Activated CD4-positive, alpha-beta T cell treated with anti-CD3 and anti-CD28 coated beads, Interleukin-2, amount 50 U/mL, for 48 hours (primary cell): Measurements from ENCODE around the gene RASGRF1.
"Not testable (repeated sequence)": the region's sequence is repeated elsewhere in the genome, so short reads cannot be mapped to it uniquely, and the experiment has no call there.

ENCODE experiments used
- DNase-seq, 2 experiments: peaks; one replicate each; pipeline ENCODE4 v3.0.0-alpha.2; 2020

The RASGRF1 gene

DNA sequence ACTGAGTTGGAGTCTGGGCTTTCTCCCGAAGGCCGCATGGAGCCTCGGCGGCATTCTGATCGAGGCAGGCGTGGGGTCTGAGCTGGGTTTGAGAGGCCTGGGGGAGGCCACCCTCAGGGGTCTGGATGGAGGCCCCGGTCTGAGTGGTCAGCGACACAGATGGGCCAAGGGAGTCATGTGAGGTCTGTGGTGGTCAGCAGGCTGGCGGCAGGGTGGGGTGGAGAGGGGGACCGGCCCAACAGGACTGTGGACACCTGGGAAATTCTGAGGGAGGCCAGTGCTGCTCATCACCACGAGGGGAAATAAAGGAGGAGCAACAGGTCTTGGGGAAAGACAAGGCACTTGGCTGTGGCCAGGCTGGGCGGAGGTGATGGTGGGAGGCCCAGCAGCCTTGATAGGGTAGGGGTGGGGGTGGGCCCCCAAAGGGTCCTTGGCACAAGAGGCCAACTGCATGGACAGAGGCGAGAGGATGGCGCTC, 161.9 kb downstream of the RASGRF1 start:
- DNase-seq, result no peak

DNA sequence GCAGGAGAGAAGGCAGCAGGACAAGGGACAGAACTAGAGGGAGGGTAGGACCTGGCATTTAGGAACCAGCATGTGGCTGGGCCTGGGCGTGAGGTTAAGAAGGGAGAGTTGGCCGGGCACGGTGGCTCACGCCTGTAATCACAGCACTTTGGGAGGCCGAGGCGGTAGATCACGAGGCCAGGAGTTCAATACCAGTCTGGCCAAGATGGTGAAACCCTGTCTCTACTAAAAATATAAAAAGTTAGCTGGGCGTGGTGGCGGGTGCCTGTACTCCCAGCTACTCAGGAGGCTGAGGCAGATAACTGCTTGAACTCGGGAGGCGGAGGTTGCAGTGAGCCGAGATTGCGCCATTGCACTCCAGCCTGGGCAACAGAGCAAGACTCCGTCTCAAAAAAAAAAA, 162.4 kb downstream of the RASGRF1 start:
- not testable (repeated sequence) for DNase-seq

DNA sequence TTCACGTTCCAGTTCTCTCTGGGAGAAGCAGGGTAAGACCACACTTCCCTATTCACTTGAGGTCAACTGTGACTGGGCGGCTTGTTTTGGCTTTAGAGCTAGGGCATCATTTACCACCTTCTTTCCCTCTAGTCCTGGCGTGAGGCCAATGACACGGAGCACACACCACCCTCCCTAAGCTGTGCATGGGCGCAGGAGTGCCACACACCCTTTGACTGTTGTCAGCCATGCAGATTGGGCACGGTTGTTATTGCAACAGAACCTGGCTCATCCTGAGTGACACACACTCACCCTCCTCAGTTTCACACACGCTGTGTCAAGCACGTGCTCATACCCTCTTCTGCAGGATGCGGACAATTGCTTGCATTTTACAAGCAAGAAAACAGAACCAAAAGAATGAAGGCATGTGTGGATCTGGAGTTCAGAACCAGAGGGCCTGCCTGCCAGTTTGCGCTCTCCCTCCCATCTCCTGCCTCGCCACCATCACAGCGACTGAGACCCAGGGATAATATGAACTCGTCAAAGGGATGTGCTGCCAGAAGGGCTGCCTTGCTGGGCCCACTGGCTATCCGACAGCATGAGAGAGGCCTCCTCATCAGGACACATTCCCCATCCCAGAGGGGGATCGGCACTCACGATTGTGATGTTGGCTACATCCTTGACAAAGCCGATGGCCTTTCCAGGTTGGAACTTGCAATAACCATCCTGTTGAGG, 163.3 kb downstream of the RASGRF1 start:
- no peak for DNase-seq

DNA sequence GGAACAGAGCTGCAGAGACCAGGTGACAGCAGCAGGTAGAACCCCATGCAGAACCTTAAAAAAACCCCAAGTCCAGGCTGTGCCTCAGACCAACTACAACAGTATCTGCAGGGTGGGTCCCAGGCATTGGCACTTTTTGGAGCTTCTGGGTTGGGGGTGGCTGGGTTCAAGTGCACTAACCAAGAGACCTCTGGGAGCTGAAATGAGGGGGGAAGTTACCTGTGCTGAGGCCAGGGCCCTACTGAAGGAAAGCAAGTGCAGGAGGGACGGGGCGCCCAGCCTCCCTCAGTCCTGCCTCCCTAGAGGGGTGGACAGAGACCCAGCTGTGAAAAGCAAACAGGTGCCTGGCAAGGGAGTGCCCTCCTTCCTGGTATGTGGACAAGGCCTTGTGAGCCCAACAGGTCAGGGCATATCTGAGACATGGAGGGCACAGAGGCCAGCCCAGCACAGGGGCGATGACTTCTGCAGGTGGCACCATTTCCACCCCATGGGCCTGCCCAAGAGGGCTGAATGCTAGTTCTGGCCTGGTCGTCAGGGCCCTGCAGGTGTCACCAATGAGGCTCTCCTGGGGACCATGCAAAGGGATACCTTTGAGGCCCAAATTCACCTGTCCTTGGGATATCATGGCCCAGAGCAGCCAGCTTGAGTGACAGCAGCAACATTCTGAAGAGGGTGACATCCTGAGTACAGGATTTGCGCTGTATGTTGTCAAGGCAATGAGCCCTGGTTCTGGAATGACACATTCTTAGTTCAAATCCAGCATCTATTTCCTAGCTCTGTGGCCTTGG, 164.4 kb downstream of the RASGRF1 start:
- DNase-seq, result no peak

- no peak for DNase-seq
Measured at GRCh38 chr15:78925076-78925624, 165.4 kb downstream of the RASGRF1 start.

DNA sequence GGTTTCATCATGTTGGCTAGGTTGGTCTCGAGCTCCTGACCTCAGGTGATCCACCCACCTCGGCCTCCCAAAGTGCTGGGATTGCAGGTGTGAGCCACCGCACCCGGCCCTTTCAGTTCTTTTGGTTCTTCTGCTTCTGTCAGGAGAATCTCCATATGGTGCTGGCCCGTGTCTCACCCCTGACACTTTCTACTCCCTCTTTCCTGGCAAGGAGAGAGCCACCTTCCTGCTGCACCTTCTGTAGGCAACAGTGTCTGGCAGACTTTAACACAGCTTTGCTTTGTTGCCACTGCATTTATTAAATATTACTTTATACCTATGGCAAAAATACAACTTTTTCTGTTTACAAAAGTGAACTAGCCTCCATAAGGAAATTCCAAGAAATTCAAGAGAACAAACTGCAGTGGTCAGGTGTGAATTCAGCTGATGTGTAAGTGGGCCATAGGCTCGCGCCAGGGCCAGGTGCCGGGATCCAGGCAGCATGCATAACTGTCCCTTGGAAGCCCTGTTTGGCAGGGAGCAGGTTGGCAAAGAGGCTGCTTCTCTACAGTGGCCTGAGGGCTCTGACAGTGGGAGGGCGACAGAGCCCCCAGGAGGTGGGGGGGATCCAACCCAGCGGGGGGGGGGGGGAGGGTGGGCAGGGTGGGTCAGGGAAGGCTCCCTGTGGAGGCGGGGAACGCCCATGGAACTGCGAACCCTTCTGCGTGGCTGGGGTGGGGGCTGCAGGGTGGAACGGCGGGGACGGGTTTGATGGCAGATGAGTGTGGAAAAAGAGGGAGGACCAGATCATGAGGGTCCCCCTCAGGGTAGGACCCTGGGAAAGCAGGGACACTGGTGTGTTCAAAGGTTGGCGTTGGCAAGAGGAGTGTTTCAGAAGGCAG, 166.9 kb downstream of the RASGRF1 start:
- DNase-seq, result no peak

GRCh38 chr15:78923015-78923414, 167.6 kb downstream of the RASGRF1 start:
- DNase-seq, result no peak

DNA sequence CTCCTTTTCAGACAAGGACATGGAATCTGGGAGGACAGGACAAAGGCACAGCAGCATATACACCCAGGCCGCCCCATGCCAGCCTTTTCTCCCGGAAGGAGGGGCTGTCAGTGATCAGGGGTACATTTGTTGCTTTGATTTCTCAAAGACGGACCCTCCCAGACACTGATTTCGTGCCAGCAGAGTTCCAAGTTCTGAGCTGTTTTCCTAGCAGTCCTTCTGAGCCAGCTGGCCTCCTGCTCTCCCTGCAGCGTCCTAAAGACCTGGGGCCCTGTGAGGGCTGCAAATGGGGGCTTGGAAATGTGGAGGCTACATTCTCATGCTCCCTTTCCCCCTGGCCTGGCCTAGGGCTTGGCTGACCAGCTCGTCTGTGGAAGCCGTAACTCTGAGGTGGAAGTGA, 168.1 kb downstream of the RASGRF1 start:
- DNase-seq, result no peak

GRCh38 chr15:78921940-78922339, 168.6 kb downstream of the RASGRF1 start:
- no peak for DNase-seq

- DNase-seq, result no peak
Measured at GRCh38 chr15:78921517-78921916, 169.1 kb downstream of the RASGRF1 start.

DNA sequence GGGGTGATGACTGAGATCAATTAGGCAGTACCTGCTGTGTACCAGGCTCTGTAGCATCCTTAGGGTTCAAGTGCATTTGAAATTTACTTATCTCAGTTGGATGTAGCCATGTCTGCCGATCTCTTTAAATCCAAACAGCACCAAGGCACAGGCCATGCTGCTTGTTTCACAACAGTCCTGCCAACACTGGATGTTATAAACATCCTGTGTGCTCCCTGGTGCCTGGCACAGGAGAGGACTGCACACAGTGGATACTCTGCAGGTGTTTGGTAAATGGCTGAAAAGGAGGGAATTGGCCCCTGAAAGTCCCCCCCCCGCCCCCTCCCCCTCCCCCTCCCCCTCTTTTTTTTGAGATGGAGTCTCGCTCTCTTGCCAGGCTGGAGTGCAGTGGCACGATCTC, 172.7 kb downstream of the RASGRF1 start:
- no peak for DNase-seq

- no peak for DNase-seq
Measured at GRCh38 chr15:78916088-78916487, 174.5 kb downstream of the RASGRF1 start.

- no peak for DNase-seq
Measured at GRCh38 chr15:78915341-78916087, 175.1 kb downstream of the RASGRF1 start.

DNA sequence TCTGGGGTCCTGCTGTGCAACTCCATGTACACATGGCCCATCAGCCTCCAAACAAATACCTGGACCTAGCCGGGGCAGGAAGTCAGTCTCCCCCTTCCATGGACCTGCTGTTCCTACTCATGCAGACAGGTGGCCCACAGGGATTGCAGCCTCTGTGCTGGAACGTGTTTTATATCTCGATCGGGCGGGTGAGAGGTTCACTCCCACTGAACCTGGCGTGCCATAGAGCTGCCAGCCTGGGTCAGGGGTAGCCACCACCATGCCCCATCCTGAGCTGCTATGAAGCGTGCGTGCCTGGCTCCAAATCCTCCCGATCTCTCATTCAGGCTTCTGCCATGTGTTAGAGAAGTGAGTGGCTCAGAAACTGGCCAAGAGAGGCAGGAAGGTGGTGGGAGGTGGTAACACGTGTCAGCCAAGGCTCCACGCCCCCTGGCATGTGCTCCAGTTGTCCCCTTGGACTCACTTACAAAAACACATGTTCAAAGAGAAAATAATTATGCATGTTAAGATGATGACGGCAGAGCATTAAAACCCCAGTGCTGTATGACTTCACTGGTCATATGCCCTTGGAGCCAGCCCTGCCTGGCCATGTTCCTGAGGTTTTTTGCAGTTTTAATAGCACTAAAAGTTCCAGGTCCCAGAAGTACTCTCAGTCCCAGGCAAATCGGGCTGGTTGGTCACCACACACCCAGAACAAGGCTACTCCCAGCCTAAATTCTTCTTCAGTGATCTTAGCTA, 176.4 kb downstream of the RASGRF1 start:
- no peak for DNase-seq

GRCh38 chr15:78913012-78913411, 177.6 kb downstream of the RASGRF1 start:
- DNase-seq, result no peak

DNA sequence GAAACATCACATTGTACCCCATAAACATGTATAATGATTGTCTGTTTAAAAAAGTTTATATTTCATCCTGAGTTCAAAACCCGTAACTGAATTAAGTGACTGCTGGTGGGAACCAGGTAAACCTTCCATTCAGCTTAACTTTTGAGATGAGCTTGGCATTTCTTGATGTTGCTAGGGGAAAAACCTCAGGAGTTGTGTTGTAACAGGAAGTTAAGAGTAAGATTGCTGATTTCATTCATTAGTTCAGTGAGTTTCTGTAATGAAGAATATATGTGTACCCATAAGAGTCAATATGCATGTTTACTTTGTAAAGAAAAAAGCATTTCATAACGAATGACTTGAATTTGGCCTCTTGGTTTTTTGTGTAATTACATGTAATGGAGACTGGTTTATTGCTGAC, 178.3 kb downstream of the RASGRF1 start:
- no peak for DNase-seq

DNA sequence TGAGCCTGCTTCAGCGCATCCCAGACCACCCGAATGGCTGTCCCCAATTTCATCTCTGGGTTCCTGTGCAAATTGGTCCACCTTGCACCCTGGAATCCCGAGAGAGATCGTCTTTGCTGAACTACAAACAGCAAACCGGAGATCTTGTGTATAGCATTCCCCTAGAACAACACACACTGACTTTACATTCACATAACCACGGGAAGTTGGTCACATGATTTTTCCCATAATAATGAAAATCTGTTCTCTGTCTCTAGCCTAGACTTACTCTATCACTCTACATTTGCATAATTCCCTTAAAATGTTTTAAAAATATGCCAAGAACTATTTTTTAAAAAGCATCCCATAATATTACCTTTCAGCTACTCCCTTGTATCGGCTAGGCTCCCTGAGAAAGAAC, 180.3 kb downstream of the RASGRF1 start:
- no peak for DNase-seq
